NT2/D1 (cell line): ENCODE data around the gene TBC1D24.

ENCODE experiments used
- DNase-seq: peaks from one replicate; pipeline ENCODE4 v3.0.0-alpha.2; 2011; ENCODE audit warnings: low read depth, low spot score
- H3K27me3 ChIP-seq: 2 replicates; pipeline ENCODE4 v1.6.0; 2011; ENCODE audit warnings: mild to moderate bottlenecking; ENCODE audit not compliant: insufficient read length, insufficient read depth
- H3K36me3 ChIP-seq: 2 replicates; pipeline ENCODE4 v1.6.1; 2011; ENCODE audit warnings: mild to moderate bottlenecking, low read length, mixed read lengths; ENCODE audit not compliant: insufficient read depth, insufficient read length
- H3K4me1 ChIP-seq: 2 replicates; pipeline ENCODE4 v1.5.1; 2011; ENCODE audit not compliant: insufficient read depth, insufficient read length
- H3K4me3 ChIP-seq: 2 replicates; pipeline ENCODE4 v1.5.1; 2011; ENCODE audit warnings: low read depth; ENCODE audit not compliant: insufficient read length
- H3K9ac ChIP-seq: 2 replicates; pipeline ENCODE4 v1.6.0; 2011; ENCODE audit warnings: low read depth; ENCODE audit not compliant: insufficient read length
- H3K9me3 ChIP-seq: 2 replicates; pipeline ENCODE4 v1.5.1; 2011; ENCODE audit warnings: mild to moderate bottlenecking, low read length; ENCODE audit not compliant: insufficient read depth
- SUZ12 ChIP-seq: IDR thresholded peaks from 2 replicates; pipeline ENCODE4 v1.6.1; 2011; ENCODE audit not compliant: insufficient read length, insufficient read depth; ENCODE audit errors: extremely low read depth
- YY1 ChIP-seq: IDR thresholded peaks from 2 replicates; pipeline ENCODE4 v1.6.1; 2011; ENCODE audit not compliant: insufficient read length, insufficient read depth
- ZNF274 ChIP-seq: IDR thresholded peaks from 2 replicates; pipeline ENCODE4 v1.6.1; 2011; ENCODE audit warnings: mild to moderate bottlenecking, low read depth, low read length

Gene TBC1D24

GRCh38 chr16:2474877-2475412 lies at the start of gene TBC1D24:
TBC1D24 (plus strand) TSS chr16:2475127; CDS start chr16:2496149, 21,022 bp downstream.
- peaks cover 31% of the 10 kb centered on the region for H3K27me3 ChIP-seq
- H3K9me3 ChIP-seq: no peaks in the 10 kb centered on the region
- H3K9ac ChIP-seq: peak within 1 kb of the TSS; percentile 94
- peaks cover 2% of the 10 kb centered on the region for H3K36me3 ChIP-seq
- peak within 1 kb of the TSS; percentile 70 for H3K4me3 ChIP-seq
- DNase-seq: peak; percentile 66
- peaks cover 34% of the 10 kb centered on the region for H3K4me1 ChIP-seq
- TF ChIP-seq YY1: no peak
- TF ChIP-seq ZNF274: no peak
- TF ChIP-seq SUZ12: no peak

- Histone ChIP-seq H3K27me3 (no peaks in the 10 kb centered on the region), H3K36me3 (peaks cover 6% of the 10 kb centered on the region), H3K4me3 (no peak overlapping the region), H3K9ac (no peak overlapping the region), H3K4me1 (peaks cover 23% of the 10 kb centered on the region), H3K9me3 (no peaks in the 10 kb centered on the region)
- DNase-seq: no peak
- TF ChIP-seq ZNF274 (no peak), YY1 (no peak), SUZ12 (no peak)
Observed at GRCh38 chr16:2425825-2426430, 49.0 kb upstream of the TBC1D24 start.

- Histone ChIP-seq H3K27me3 (no peaks in the 10 kb centered on the region), H3K4me1 (peaks cover 23% of the 10 kb centered on the region), H3K9me3 (no peaks in the 10 kb centered on the region), H3K9ac (peak overlapping the region; percentile 17), H3K36me3 (peaks cover 11% of the 10 kb centered on the region), H3K4me3 (no peak overlapping the region)
- TF ChIP-seq YY1 (no peak), ZNF274 (no peak), SUZ12 (no peak)
- DNase-seq: no peak
Observed at GRCh38 chr16:2426941-2427361, 48.0 kb upstream of the TBC1D24 start.

- H3K36me3 ChIP-seq: peaks cover 17% of the 10 kb centered on the region
- no peaks in the 10 kb centered on the region for H3K27me3 ChIP-seq
- H3K4me1 ChIP-seq: peaks cover 17% of the 10 kb centered on the region
- H3K9ac ChIP-seq: no peak overlapping the region
- H3K4me3 ChIP-seq: no peak overlapping the region
- no peaks in the 10 kb centered on the region for H3K9me3 ChIP-seq
- TF ChIP-seq YY1 (no peak), SUZ12 (no peak), ZNF274 (no peak)
- no peak for DNase-seq
Observed at GRCh38 chr16:2427526-2427925, 47.4 kb upstream of the TBC1D24 start.

GRCh38 chr16:2428051-2428783 lies 46.7 kb upstream of the TBC1D24 start:
- DNase-seq: peak; percentile 33
- H3K4me1 ChIP-seq: peaks cover 18% of the 10 kb centered on the region
- no peaks in the 10 kb centered on the region for H3K27me3 ChIP-seq
- H3K9me3 ChIP-seq: no peaks in the 10 kb centered on the region
- H3K4me3 ChIP-seq: peak overlapping the region; percentile 75
- peaks cover 24% of the 10 kb centered on the region for H3K36me3 ChIP-seq
- TF ChIP-seq ZNF274 (no peak), SUZ12 (no peak), YY1 (no peak)
- H3K9ac ChIP-seq: peak overlapping the region; percentile 94

- Histone ChIP-seq H3K4me3 (peak overlapping the region; percentile 75), H3K4me1 (peaks cover 18% of the 10 kb centered on the region), H3K9me3 (no peaks in the 10 kb centered on the region), H3K9ac (peak overlapping the region; percentile 94), H3K36me3 (peaks cover 29% of the 10 kb centered on the region), H3K27me3 (no peaks in the 10 kb centered on the region)
- DNase-seq: no peak
- TF ChIP-seq SUZ12 (no peak), YY1 (no peak)
Observed at GRCh38 chr16:2428784-2429033, 46.2 kb upstream of the TBC1D24 start.

GRCh38 chr16:2429034-2429770 lies 45.7 kb upstream of the TBC1D24 start, which contains the start of gene CCNF:
CCNF (plus strand) TSS chr16:2429447; CDS start chr16:2429482, 35 bp downstream.
- H3K36me3 ChIP-seq: peaks cover 34% of the 10 kb centered on the region
- no peaks in the 10 kb centered on the region for H3K9me3 ChIP-seq
- DNase-seq: peak; percentile 94
- H3K9ac ChIP-seq: peak within 1 kb of the TSS; percentile 97
- TF ChIP-seq YY1: no peak
- no peaks in the 10 kb centered on the region for H3K27me3 ChIP-seq
- peak within 1 kb of the TSS; percentile 90 for H3K4me3 ChIP-seq
- peaks cover 18% of the 10 kb centered on the region for H3K4me1 ChIP-seq
